Measurements from ENCODE around the gene ISOC2.

Gene ISOC2

GRCh38 chr19:55487924-55488687 is 26.7 kb upstream of the ISOC2 start, which contains the start of gene SSC5D:
Gene SSC5D, plus strand, starts transcription at chr19:55488436. Its CDS starts 154 bp downstream, at chr19:55488590.
- no peaks in the 10 kb centered on the region for H3K36me3 ChIP-seq (ENCODE audit: insufficient read depth, low read depth, low read length)
- H3K27ac ChIP-seq (ENCODE audit: low read length): peak within 1 kb of the TSS; percentile 8
- no peaks in the 10 kb centered on the region for H3K27me3 ChIP-seq (ENCODE audit: insufficient read depth, low read length)
- peaks cover 20% of the 10 kb centered on the region for H3K4me1 ChIP-seq (ENCODE audit: insufficient read depth, low read length)
- H3K9ac ChIP-seq (ENCODE audit: low read depth, low read length): peak within 1 kb of the TSS; percentile 61; the same call in 1 of the 2 replicates
- no peaks in the 10 kb centered on the region for H3K9me3 ChIP-seq (ENCODE audit: insufficient read depth, low read depth, low read length)
- peak within 1 kb of the TSS; percentile 64 for H3K4me3 ChIP-seq (ENCODE audit: low read length)

GRCh38 chr19:55486971-55487923 is 25.8 kb upstream of the ISOC2 start:
- peak overlapping the region; percentile 32; the same call in 1 of the 2 replicates for H3K9ac ChIP-seq (ENCODE audit: low read depth, low read length)
- no peaks in the 10 kb centered on the region for H3K9me3 ChIP-seq (ENCODE audit: insufficient read depth, low read depth, low read length)
- H3K4me3 ChIP-seq (ENCODE audit: low read length): peak overlapping the region; percentile 45
- H3K4me1 ChIP-seq (ENCODE audit: insufficient read depth, low read length): peaks cover 20% of the 10 kb centered on the region
- no peaks in the 10 kb centered on the region for H3K36me3 ChIP-seq (ENCODE audit: insufficient read depth, low read depth, low read length)
- no peak overlapping the region for H3K27ac ChIP-seq (ENCODE audit: low read length)
- no peaks in the 10 kb centered on the region for H3K27me3 ChIP-seq (ENCODE audit: insufficient read depth, low read length)

GRCh38 chr19:55486043-55486970 is 24.9 kb upstream of the ISOC2 start:
- H3K27me3 ChIP-seq (ENCODE audit: insufficient read depth, low read length): no peaks in the 10 kb centered on the region
- no peak overlapping the region for H3K27ac ChIP-seq (ENCODE audit: low read length)
- H3K9me3 ChIP-seq (ENCODE audit: insufficient read depth, low read depth, low read length): no peaks in the 10 kb centered on the region
- peak overlapping the region; percentile 88; the same call in 1 of the 2 replicates for H3K4me3 ChIP-seq (ENCODE audit: low read length)
- peaks cover 20% of the 10 kb centered on the region for H3K4me1 ChIP-seq (ENCODE audit: insufficient read depth, low read length)
- peak overlapping the region; percentile 32; the same call in 1 of the 2 replicates for H3K9ac ChIP-seq (ENCODE audit: low read depth, low read length)
- H3K36me3 ChIP-seq (ENCODE audit: insufficient read depth, low read depth, low read length): no peaks in the 10 kb centered on the region

- peaks cover 20% of the 10 kb centered on the region for H3K4me1 ChIP-seq (ENCODE audit: insufficient read depth, low read length)
- peak overlapping the region; percentile 87 for H3K9ac ChIP-seq (ENCODE audit: low read depth, low read length)
- no peaks in the 10 kb centered on the region for H3K27me3 ChIP-seq (ENCODE audit: insufficient read depth, low read length)
- no peaks in the 10 kb centered on the region for H3K36me3 ChIP-seq (ENCODE audit: insufficient read depth, low read depth, low read length)
- no peaks in the 10 kb centered on the region for H3K9me3 ChIP-seq (ENCODE audit: insufficient read depth, low read depth, low read length)
- H3K27ac ChIP-seq (ENCODE audit: low read length): peak overlapping the region; percentile 97
- H3K4me3 ChIP-seq (ENCODE audit: low read length): peak overlapping the region; percentile 88
Observed at GRCh38 chr19:55485439-55486011, 24.1 kb upstream of the ISOC2 start.

- Histone ChIP-seq H3K36me3 (ENCODE audit: insufficient read depth, low read depth, low read length) (no peaks in the 10 kb centered on the region), H3K4me3 (ENCODE audit: low read length) (peak within 1 kb of the TSS; percentile 88), H3K27me3 (ENCODE audit: insufficient read depth, low read length) (no peaks in the 10 kb centered on the region), H3K9ac (ENCODE audit: low read depth, low read length) (peak within 1 kb of the TSS; percentile 87), H3K9me3 (ENCODE audit: insufficient read depth, low read depth, low read length) (no peaks in the 10 kb centered on the region), H3K4me1 (ENCODE audit: insufficient read depth, low read length) (peaks cover 20% of the 10 kb centered on the region), H3K27ac (ENCODE audit: low read length) (peak within 1 kb of the TSS; percentile 97)
Observed at GRCh38 chr19:55484593-55485438, 23.4 kb upstream of the ISOC2 start, which contains the start of gene NAT14. Gene NAT14, plus strand, starts transcription at chr19:55485188. Its CDS starts 521 bp downstream, at chr19:55485709.

GRCh38 chr19:55483706-55484592 is 22.5 kb upstream of the ISOC2 start:
- H3K27me3 ChIP-seq (ENCODE audit: insufficient read depth, low read length): no peaks in the 10 kb centered on the region
- H3K4me3 ChIP-seq (ENCODE audit: low read length): peak overlapping the region; percentile 88
- no peaks in the 10 kb centered on the region for H3K9me3 ChIP-seq (ENCODE audit: insufficient read depth, low read depth, low read length)
- peaks cover 14% of the 10 kb centered on the region for H3K4me1 ChIP-seq (ENCODE audit: insufficient read depth, low read length)
- H3K36me3 ChIP-seq (ENCODE audit: insufficient read depth, low read depth, low read length): no peaks in the 10 kb centered on the region
- H3K9ac ChIP-seq (ENCODE audit: low read depth, low read length): peak overlapping the region; percentile 87; the same call in 1 of the 2 replicates
- no peak overlapping the region for H3K27ac ChIP-seq (ENCODE audit: low read length)

- Histone ChIP-seq H3K27ac (ENCODE audit: low read length) (no peak overlapping the region), H3K4me3 (ENCODE audit: low read length) (no peak overlapping the region), H3K27me3 (ENCODE audit: insufficient read depth, low read length) (no peaks in the 10 kb centered on the region), H3K9ac (ENCODE audit: low read depth, low read length) (no peak overlapping the region), H3K36me3 (ENCODE audit: insufficient read depth, low read depth, low read length) (no peaks in the 10 kb centered on the region), H3K4me1 (ENCODE audit: insufficient read depth, low read length) (peaks cover 11% of the 10 kb centered on the region), H3K9me3 (ENCODE audit: insufficient read depth, low read depth, low read length) (no peaks in the 10 kb centered on the region)
Observed at GRCh38 chr19:55482967-55483705, 21.7 kb upstream of the ISOC2 start.

GRCh38 chr19:55482156-55482961 is 20.9 kb upstream of the ISOC2 start:
- Histone ChIP-seq H3K9ac (ENCODE audit: low read depth, low read length) (no peak overlapping the region), H3K9me3 (ENCODE audit: insufficient read depth, low read depth, low read length) (no peaks in the 10 kb centered on the region), H3K4me3 (ENCODE audit: low read length) (no peak overlapping the region), H3K4me1 (ENCODE audit: insufficient read depth, low read length) (peaks cover 6% of the 10 kb centered on the region), H3K27me3 (ENCODE audit: insufficient read depth, low read length) (no peaks in the 10 kb centered on the region), H3K27ac (ENCODE audit: low read length) (no peak overlapping the region), H3K36me3 (ENCODE audit: insufficient read depth, low read depth, low read length) (no peaks in the 10 kb centered on the region)
